Measurements from ENCODE around the gene LRRC41. TPM values are rescaled to one million over a fixed set of nuclear protein-coding genes. Genes with fewer than 3 reads are reported as not detected.

LRRC41 gene
- total RNA-seq, 1 donor, result 123 TPM

GRCh38 chr1:46281021-46281420 lies 22.4 kb downstream of the LRRC41 start:
- no peak for DNase-seq (ENCODE audit: low read depth)
- H3K4me3 ChIP-seq (ENCODE audit: low read depth, low read length), result no peak overlapping the region
- no peak for TF ChIP-seq CTCF (IDR thresholded peaks at IDR 0.05; ENCODE audit: insufficient read depth, low read depth, low read length)

GRCh38 chr1:46280092-46280491 lies 23.3 kb downstream of the LRRC41 start:
- DNase-seq (ENCODE audit: low read depth), result no peak
- no peak for TF ChIP-seq CTCF (IDR thresholded peaks at IDR 0.05; ENCODE audit: insufficient read depth, low read depth, low read length)
- H3K4me3 ChIP-seq (ENCODE audit: low read depth, low read length), result no peak overlapping the region

GRCh38 chr1:46278807-46279206 lies 24.6 kb downstream of the LRRC41 start:
- no peak for TF ChIP-seq CTCF (IDR thresholded peaks at IDR 0.05; ENCODE audit: insufficient read depth, low read depth, low read length)
- no peak overlapping the region for H3K4me3 ChIP-seq (ENCODE audit: low read depth, low read length)
- no peak for DNase-seq (ENCODE audit: low read depth)

GRCh38 chr1:46277658-46278373 lies 25.6 kb downstream of the LRRC41 start:
- no peak for TF ChIP-seq CTCF (IDR thresholded peaks at IDR 0.05; ENCODE audit: insufficient read depth, low read depth, low read length)
- no peak overlapping the region for H3K4me3 ChIP-seq (ENCODE audit: low read depth, low read length)
- DNase-seq (ENCODE audit: low read depth), result no peak

- DNase-seq (ENCODE audit: low read depth), result no peak
- no peak for TF ChIP-seq CTCF (IDR thresholded peaks at IDR 0.05; ENCODE audit: insufficient read depth, low read depth, low read length)
- no peak overlapping the region for H3K4me3 ChIP-seq (ENCODE audit: low read depth, low read length)
These were observed 28.4 kb downstream of the LRRC41 start for GRCh38 chr1:46275030-46275337.

- H3K4me3 ChIP-seq (ENCODE audit: low read depth, low read length), result no peak overlapping the region
- no peak for DNase-seq (ENCODE audit: low read depth)
- TF ChIP-seq CTCF (IDR thresholded peaks at IDR 0.05; ENCODE audit: insufficient read depth, low read depth, low read length), result no peak
These were observed 29.0 kb downstream of the LRRC41 start for GRCh38 chr1:46274225-46275029.

Data from fibroblast of villous mesenchyme (primary cell).